NB4 (cell line): ENCODE measurements around the gene TST.

Source experiments
- CTCF ChIP-seq: IDR thresholded peaks from one replicate; pipeline ENCODE4 v1.5.1; 2012; ENCODE audit warnings: low read depth, low read length
- MYC ChIP-seq: IDR thresholded peaks from 2 replicates; pipeline ENCODE4 v1.6.1; 2011; ENCODE audit warnings: low read depth, low read length
- POLR2A ChIP-seq: IDR thresholded peaks from 2 replicates; pipeline ENCODE4 v1.6.1; 2011; ENCODE audit warnings: mild to moderate bottlenecking; ENCODE audit not compliant: insufficient read length; ENCODE audit errors: extremely low read depth
- TF ChIP-seq, protein P1 (sequence below): IDR thresholded peaks from 2 replicates; pipeline ENCODE4 v1.6.1; 2011; ENCODE audit warnings: low read depth, low read length

- TF ChIP-seq POLR2A (no peak), CTCF (no peak), MYC (no peak)
- TF ChIP-seq, protein P1, sequence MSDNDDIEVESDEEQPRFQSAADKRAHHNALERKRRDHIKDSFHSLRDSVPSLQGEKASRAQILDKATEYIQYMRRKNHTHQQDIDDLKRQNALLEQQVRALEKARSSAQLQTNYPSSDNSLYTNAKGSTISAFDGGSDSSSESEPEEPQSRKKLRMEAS, result no peak
Measured at GRCh38 chr22:37009490-37009889, 9.8 kb downstream of the TST start.
